ENCODE results near the gene ENTPD3.
"Not testable (repeated sequence)": the region's sequence is repeated elsewhere in the genome, so short reads cannot be mapped to it uniquely, and the experiment has no call there.

Gene ENTPD3

DNA sequence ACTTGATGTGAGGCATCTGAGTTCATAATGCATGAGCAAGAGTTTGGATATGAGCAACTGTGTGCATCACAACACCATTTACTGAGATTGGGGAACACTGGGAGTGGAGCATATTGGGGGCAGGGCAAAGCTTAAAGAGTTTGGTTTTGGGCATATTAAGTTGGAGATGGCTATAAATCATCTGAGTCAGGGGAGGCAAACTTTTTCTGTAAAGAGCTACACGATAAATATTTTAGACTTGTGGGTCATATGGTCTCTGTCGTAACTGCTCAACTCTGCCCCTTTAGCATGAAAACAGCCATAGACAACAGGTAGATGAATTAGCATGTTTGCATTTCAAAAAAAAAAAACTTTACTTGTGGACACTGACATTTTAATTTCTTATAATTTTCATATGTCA lies 20.0 kb downstream of the ENTPD3 start:
- no peak for FAIRE-seq

DNA sequence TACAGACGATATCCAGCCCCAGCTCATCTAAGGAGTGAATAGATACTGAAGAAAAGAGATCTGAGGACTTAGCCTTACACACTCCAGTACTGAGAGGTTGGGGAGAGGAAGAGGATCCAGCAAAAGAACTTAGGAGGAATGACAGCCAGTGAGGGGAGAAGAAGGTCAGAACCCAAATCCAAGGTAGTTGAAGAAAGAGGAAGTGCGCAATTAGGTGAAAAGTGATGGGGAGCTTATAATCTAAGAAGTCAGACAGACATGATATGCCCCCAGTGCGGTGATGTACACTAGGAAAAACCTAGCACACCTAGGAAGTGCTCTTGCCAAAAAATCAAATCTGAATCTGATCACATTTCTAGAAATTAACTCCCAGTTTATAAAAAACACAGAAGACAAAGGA lies 20.6 kb downstream of the ENTPD3 start:
- no peak for FAIRE-seq

DNA sequence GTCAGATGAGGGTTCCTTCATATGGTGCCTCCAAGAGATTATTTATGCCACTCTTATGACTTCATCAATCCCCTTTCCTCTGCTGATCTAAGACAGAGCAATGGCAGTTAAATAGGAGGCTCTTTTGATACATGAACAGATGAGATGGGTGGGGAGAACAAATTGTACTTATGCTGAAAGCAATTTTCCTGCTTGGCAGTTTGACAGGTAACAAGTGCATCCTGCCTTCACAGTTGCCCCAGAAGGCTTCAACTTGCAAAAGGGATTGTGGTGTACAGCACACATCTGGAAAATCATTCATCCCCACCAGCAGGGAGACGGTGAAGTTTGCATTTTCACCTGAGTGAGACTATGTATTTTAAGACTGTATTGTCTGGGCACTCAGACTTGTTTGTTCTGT lies 27.3 kb downstream of the ENTPD3 start:
- no peak for FAIRE-seq

DNA sequence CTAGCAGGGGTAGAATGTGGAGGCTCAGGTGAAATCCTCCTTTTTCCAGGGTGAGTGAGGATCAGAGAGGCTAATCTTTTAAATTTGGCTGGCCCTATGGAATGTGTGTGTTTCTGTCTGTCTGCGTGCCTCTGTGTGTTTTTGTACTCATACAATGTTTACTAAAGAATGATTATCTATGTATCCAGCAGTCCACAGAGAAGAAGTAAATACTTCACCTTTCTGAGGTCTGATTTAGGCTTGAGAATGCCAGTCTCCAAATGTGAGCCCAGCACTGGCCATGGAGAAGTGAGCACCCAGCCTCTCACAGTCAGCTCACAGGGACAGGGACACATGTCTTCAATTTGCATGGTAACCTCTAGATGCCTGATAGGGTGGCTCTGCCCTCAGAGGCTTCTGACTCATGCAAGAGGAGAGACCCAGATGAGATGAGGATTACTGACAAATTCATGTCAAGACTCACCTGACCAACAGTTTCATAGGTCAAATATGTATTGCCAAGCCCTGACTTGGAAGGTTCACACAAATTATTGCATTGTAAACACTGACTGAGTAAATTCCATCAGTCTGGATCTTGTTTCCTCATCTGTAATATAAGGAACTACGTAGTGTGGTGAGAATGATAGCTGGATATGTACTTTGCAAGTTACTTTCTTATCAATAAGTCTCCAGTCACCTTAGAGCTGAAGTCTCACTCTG lies 31.0 kb downstream of the ENTPD3 start:
- FAIRE-seq, result no peak

DNA sequence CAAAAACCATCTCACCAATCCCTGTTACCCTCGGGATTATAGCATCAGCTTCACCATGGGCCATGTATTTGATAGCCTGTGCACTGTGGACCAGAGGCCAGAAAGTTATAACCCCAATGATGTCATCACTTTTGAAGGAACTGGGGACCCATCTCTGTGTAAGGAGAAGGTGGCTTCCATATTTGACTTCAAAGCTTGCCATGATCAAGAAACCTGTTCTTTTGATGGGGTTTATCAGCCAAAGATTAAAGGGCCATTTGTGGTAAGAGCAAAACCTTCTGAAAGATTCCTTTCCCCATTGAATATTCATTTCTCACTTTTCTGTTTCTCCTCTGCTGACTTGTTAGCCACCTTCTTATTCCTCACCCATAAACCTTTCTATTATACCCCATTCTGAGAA lies 35.9 kb downstream of the ENTPD3 start:
- no peak for FAIRE-seq

DNA sequence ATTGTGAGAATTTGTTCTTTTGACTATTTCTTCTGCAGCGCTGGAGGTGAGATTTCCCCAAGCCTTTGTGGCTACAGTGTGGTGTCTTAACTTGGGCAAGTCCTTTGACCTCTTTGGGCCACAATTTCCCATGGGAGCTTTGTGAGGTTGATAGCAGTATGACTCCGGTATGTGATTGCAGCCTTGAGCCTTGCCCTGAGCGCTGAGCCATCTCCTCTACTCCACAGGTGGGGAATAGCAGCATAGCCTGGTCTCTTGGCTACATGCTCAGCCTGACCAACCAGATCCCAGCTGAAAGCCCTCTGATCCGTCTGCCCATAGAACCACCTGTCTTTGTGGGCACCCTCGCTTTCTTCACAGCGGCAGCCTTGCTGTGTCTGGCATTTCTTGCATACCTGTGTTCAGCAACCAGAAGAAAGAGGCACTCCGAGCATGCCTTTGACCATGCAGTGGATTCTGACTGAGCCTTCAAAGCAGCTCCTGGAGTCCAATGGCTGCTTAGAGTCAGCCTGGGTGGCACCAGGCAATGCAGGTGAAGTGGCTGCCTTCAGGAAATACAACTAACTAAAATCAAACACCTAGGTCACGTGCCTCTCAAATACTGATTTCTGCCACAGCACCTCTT lies 40.2 kb downstream of the ENTPD3 start:
- FAIRE-seq, result no peak

DNA sequence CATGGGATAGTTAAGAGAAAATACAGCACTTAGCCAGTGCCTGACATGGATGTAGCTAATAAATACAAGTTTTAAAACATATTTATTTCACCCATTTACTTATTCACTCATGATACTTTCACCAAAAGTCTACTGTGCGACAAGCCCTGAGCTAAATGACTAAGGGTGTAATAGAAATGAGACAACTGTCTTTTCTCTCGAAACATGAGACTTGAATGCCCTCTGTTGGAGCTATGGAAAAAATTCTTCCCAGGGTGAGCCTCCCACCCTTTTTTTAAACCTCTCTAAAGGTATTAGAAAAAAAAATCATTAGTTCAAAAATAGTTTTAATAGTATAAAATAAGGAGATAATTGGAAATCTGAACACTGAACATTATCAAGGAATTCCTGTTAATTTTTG lies 45.8 kb downstream of the ENTPD3 start:
- FAIRE-seq, result no peak

DNA sequence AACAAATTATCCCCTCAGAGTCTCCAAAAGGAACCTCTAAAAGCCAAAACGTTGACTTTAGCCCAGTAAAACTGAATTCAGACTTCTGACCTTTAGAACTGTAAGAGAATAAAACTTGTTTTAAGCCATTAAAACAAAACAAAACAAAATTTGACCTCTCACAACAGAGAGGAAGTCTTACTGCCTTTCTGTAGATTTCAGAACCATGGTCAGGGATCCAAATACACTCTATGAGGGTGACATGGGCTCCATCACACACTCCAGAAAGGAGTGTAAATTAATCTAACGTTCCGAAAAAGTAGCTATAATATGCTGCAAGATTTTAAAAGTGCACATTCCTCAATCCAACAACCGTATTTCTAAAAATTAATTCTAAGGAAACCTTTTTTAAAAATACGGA lies 50.9 kb downstream of the ENTPD3 start:
- no peak for FAIRE-seq

DNA sequence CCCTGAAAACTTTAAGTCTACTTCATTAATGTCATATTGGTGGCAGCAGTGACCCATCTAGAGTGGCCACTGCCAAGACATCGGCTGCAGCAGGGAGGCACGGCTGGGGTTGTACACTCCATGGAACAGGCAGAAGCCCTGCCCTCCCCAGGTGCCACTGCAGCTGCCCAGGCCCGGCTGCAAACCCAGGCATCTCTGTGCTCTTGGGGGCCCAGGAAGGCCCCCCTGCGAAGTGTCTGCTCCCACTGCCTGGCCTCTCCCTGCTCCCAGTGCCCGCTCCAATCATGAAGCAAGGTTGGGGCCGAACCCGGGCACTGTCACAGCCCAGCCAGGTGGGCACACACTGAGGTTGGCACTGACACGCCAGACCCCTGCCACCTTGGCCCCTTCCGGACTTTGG lies 58.1 kb downstream of the ENTPD3 start:
- FAIRE-seq, result no peak

DNA sequence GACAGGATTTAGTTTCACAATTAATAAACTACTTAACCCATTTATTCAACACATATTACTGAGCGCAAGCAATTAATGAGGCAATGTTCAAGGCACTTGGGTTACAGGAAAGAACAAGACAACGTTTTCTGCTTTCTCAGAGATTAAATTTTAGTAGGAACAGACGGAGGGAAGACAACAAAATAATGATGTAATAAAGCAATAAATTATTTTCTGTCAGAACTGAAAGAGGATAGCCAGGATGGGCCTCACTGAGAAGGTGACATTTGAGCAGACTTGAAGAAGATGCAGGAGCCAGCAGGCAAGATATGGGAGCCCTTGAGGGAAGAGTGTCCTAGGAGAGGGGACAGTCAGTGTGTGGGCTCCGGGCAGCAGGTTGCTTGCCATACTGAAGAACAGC lies 58.9 kb downstream of the ENTPD3 start:
- FAIRE-seq, result no peak

DNA sequence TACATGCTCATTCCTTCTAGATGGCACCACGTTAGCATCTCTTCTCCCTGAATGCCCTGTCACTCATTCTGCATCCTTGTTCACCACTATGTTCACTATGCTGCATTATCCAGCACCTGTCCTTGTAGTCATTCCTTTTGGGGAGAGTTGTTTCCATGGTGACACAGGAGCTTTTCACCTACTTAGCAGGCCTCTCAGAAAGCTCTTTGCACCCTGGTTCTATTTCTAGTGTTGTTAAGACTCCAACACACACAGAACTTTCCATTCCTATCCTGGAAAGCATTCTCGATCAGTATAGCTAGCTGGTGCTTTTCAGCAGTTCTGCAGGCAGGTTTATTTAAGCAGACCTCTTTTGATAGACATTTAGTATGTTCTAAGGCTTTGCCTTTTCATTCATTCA lies 63.5 kb downstream of the ENTPD3 start:
- no peak for FAIRE-seq

DNA sequence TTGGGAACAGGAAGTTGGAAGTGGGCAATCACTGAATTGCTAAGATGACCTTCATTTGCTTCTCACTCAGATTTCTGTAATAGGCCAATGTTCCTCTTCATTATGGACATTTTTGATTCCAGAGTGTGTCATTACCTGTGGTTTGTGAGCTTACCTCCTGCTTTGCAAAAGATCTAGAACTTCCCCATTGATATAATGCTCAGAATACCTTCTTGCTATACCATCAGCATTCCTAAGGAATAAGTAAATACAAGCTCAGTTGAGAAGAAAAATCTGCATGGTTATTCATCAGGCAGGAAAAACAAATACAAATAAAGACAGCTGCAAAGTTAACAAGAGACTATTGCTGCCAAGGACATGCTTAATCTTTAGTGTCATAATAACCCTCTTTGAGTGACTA lies 64.6 kb downstream of the ENTPD3 start:
- no peak for FAIRE-seq

DNA sequence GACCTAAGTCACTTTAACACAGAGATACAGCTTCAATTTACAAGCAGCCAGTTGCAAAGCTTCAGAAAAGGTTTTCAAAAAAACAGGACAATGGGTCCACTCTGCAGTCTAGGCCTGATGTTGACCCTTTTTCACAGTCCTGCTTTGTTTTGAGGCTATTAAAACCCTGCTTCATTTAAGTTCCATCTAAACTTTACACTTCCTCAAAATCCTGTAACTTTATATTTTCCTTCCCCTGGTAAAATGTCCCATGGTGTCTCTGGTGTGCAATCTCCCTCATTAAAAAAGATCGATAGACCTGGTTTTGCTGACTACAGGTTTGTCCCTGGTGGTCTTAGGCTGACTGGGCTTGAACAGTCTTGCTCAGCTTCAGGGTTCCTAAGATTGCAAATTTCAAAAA lies 65.1 kb downstream of the ENTPD3 start:
- no peak for FAIRE-seq

DNA sequence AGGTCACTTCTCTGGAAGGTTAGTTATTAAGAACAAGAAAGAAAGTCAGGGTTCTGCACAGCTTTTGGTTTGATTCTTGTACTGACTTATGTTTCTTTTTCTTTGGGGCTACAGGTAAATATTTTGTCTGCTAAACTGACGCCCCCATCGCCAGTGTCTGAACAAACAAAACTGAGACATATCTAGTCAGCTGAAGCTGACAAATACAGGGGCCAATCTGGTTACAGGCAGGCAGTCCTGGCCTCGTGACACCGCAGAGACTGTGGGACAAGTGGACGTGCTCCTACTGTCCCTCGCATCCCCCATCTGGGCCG lies 65.5 kb downstream of the ENTPD3 start:
- FAIRE-seq, result no peak

DNA sequence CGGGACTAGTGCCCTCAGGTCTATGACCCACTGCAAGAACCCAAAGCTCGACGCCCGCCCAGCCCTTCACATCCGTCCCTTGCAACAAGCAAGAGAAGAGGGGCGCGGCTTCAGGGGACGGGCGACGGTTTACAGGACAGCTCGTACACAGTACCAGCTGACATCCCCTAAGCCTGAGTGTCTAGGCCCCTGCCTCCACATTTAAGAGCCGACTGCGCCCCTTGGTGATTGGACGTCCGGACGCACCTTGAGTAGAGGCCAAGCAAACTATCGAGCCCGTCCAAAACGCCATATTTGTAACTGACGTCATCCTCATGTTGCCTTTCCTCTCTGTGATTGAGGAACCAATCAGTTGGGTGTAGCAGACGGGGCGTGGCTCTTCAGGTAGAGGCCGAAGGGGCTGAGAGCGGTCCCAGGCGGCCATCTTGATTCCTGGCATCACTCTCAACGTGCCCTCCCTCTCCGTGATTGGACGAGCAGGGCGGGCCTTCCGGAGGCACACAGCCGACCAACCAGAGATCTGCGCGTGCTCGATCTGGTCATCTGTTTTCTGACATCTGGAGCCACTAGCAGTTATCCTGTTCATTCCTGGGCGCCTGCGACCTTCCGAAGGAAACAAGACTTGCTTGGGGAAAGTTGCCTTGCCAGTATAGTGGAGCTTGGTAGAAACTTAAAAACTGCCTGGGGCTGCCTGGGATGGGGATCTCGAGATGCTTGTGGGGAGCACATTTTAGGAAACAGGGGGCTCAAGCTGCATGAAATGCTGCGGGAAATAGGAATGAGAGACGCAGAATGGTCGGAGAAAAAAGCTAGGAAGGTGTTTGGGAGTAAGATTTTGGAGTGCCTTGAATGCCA lies 66.1 kb downstream of the ENTPD3 start:
- peak; percentile 99 for FAIRE-seq

DNA sequence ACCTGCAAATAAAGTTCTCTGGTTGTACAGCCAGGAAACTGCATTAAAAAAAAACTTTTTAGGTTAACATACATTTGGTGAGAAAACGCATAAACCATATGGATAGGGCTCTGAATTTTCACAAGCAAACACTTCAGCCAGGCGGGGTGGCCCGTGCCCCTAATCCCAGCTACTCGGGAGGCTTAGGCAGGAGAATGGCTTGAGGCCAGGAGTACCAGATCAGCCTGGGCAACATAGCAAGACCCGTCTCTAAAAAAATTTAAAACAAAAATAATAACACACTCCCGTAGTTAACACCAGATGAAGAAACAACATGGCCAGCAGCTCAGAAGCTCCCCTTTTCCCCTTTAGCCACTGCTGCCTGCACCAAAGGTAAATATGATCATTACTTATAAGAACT lies 66.9 kb downstream of the ENTPD3 start:
- FAIRE-seq, result no peak

DNA sequence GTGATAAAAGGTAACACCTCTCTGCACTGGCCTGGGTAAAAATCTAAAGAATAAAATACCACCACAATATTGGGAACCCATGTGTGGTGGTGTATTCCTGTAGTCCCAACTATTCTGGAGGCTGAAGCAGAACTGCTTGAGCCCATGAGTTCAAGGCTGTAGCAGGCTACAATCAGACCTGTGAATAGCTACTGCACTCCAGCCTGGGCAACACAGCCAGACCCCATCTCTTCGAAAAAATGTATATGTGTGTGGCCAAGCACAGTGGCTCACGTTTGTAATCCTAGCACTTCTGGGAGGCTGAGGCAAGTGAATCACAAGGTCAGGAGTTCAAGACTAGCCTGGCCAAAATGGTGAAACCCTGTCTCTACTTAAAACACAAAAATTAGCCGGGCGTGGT lies 68.3 kb downstream of the ENTPD3 start:
- FAIRE-seq, result no peak

DNA sequence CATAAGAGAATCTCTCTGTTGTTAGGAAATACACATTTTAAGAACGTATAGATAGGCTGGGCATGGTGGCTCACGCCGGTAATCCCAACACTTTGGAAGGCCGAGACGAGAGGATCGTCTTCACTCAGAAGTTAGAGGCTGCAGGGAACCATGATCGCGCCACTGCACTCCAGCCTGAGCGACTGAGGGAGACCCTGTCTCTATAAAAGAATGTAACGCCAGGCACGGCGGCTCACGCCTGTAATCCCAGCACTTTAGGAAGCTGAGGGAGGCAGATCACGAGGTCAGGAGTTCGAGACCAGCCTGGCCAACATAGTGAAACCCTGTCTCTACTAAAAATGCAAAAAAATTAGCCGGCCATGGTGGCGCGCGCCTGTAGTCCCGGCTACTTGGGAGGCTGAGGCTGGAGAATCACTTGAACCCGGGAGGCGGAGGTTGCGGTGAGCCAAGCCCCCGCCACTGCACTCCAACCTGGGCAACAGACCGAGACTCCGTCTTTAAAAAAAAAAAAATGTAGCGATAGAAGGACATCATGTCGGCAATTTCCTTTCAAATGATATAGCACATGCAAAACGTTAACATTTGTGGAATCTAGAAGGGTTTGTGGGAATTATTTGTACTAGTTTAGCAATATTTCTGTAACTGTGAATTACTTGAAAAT lies 69.4 kb downstream of the ENTPD3 start:
- no peak for FAIRE-seq

DNA sequence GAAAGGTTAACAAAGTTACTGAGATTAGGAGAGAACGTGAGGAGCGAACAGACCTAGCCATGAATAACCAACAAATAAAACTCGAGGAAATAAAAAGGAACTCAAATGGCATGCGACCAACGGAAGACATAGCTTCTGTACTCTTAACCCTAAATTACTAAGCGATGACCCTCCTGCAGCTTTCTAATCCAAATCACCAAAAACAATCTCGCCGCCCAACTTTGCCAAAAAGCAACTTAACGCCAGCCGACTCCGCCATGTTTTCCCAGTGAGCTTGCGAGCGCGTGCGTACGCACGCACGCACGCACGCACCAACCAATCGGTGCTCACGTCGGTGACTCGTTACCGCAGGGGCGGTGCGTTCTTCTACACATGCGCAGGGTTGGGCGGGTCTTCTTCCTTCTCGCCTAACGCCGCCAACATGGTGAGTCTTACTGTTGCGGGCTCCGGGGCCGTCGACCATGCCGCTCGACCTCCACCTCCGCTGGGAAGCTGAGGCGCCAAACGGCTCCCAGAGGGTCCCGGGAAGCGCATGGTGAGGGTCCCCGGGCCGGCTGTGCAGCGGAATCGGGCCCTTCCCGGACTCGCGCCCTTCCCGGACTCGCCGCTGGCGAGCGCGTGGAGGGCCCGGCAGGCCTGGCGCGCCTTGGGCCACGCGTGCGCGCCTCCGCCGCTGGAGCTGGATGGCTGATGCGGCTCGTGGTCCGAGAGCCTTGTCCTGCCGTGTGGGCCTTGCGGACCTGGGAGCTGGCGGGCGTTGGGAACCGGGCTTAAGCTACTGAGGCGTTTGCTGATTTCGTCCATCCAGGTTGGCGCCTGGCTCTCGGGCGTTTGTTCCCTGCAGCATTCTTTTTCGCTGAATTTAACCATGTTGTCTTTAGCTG lies 70.2 kb downstream of the ENTPD3 start, which contains the start of gene RPL14:
RPL14 (plus strand) TSS at position 400 of the 884 bp plus-strand sequence; CDS start at position 533, 133 bp downstream.
- peak; percentile 37 for FAIRE-seq

DNA sequence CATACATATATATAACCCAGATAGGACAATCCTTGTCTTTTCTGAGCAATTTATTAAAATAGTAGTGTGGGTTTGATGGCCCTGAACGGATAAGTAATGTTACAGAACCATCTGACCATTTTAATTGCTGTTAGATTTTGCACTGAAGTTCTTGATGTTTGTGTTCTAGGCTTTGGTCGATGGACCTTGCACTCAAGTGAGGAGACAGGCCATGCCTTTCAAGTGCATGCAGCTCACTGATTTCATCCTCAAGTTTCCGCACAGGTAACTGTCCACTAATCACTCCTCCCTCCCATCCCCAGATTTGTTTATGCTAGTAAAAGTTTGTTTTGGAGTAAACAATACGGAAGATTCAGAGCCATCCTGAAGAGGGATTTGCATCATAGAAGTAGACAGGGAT lies 71.5 kb downstream of the ENTPD3 start:
- no peak for FAIRE-seq

DNA sequence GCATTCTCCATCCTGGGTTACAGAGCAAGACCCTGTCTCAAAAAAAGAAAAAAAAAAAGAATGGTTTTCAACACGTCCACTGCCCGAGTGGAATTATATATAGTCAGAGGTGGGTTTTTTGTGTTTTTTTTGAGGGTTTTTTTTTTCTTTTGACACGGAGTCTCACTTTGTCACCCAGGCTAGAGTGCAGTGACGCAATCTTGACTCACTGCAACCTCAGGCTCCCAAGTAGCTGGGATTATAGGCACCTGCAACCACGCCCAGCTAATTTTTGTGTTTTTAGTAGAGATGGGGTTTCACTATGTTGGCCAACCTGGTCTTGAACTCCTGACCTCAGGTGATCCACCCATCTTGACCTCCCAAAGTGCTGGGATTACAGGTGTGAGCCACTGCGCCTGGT lies 73.5 kb downstream of the ENTPD3 start:
- FAIRE-seq, result not testable (repeated sequence)

DNA sequence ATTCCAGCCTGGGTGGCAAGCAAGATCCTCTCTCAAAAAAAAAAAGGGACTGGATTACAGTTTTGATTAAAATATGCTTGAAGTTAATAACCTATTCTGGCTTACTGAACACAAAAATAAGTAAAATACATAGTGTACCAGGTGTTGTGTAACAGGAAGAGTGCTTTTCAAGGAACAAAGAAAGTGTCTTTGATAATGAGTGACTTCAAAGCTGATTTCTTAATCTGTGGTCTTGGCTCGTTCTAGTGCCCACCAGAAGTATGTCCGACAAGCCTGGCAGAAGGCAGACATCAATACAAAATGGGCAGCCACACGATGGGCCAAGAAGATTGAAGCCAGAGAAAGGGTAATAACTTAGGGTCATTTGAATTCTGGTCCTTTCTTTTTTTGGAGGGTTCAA lies 74.2 kb downstream of the ENTPD3 start:
- no peak for FAIRE-seq
